Right ventricle myocardium superior (tissue), 1 donor: ENCODE data around the gene MIX23. TPM values are rescaled to one million over a fixed set of nuclear protein-coding genes. Genes with fewer than 3 reads are reported as not detected.
A peak's percentile ranks its signal among the peaks of the same experiment; 100 is the strongest.

Source experiments
- ATAC-seq: fragments of 200-7000 bp; cut with Tn5 transposase; one replicate; pipeline ENCODE4 v1.9.1; 2020; ENCODE audit warnings: mild to moderate bottlenecking; ENCODE audit not compliant: poor library complexity
- DNase-seq: peaks from one replicate; pipeline ENCODE4 v3.0.0-alpha.2; 2020
- intact Hi-C: fragments of 100-400 bp; cut with DNase I; formaldehyde crosslinking; loops from one replicate; pipeline ENCODE4 v1.11.2; 2022
- total RNA-seq: library from RNA; stranded (reverse); fragmentation: NEBNext Ultra II Directional; extraction: Animal tissue kit (Norgen Biotek cat#: 25700); gene quantifications from one replicate; pipeline ENCODE4 v1.2.1, GENCODE V29; 2021
- donor health status: DM: no; HTN: yes; CAD: no; lungs with severe emphysema.

The MIX23 gene
- total RNA-seq, 1 donor from 2014 or later, result 25.0 TPM

GRCh38 chr3:122357828-122358702 lies 25.0 kb downstream of the MIX23 start:
- DNase-seq (no peak), ATAC-seq (no peak)
- intact Hi-C loops, result no loop called here

GRCh38 chr3:122356402-122356801 lies 26.6 kb downstream of the MIX23 start:
- DNase-seq, result peak; percentile 48
- ATAC-seq, result peak; percentile 41
- intact Hi-C loops, result no loop called here

GRCh38 chr3:122355612-122356011 lies 27.4 kb downstream of the MIX23 start:
- no peak for ATAC-seq
- intact Hi-C loops, result no loop called here

GRCh38 chr3:122353893-122354401 lies 29.1 kb downstream of the MIX23 start:
- intact Hi-C loops, result no loop called here
- no peak for ATAC-seq

More at GRCh38 chr3:122355612-122356011, 27.4 kb downstream of the MIX23 start:
- DNase-seq, result no peak

GRCh38 chr3:122353215-122353614 lies 29.8 kb downstream of the MIX23 start:
- ATAC-seq, result no peak
- intact Hi-C loops, result no loop called here
- no peak for DNase-seq

More at GRCh38 chr3:122353893-122354401, 29.1 kb downstream of the MIX23 start:
- DNase-seq, result no peak

- DNase-seq, result no peak
- no peak for ATAC-seq
- intact Hi-C loops, result no loop called here
Measured at GRCh38 chr3:122351612-122352011, 31.4 kb downstream of the MIX23 start.

- DNase-seq (no peak), ATAC-seq (no peak)
- intact Hi-C loops, result no loop called here
Measured at GRCh38 chr3:122350814-122351418, 32.1 kb downstream of the MIX23 start.

GRCh38 chr3:122349171-122349570 lies 33.9 kb downstream of the MIX23 start:
- ATAC-seq (no peak), DNase-seq (no peak)
- intact Hi-C loops, result no loop called here

GRCh38 chr3:122343654-122344053 lies 39.4 kb downstream of the MIX23 start:
- DNase-seq (no peak), ATAC-seq (no peak)
- intact Hi-C loops, result no loop called here

- intact Hi-C loops, result no loop called here
- DNase-seq (no peak), ATAC-seq (no peak)
Measured at GRCh38 chr3:122342803-122343202, 40.2 kb downstream of the MIX23 start.

GRCh38 chr3:122332551-122332950 lies 50.5 kb downstream of the MIX23 start:
- no peak for ATAC-seq
- DNase-seq, result no peak
- intact Hi-C loops, result no loop called here

GRCh38 chr3:122331886-122332285 lies 51.1 kb downstream of the MIX23 start:
- ATAC-seq, result no peak
- no peak for DNase-seq
- intact Hi-C loops, result no loop called here

- intact Hi-C loops, result no loop called here
- DNase-seq (no peak), ATAC-seq (no peak)
Measured at GRCh38 chr3:122325769-122326168, 57.3 kb downstream of the MIX23 start.

- DNase-seq (no peak), ATAC-seq (no peak)
- intact Hi-C loops, result no loop called here
Measured at GRCh38 chr3:122324871-122325323, 58.1 kb downstream of the MIX23 start, which contains the start of gene CSTA. CSTA (plus strand) TSS chr3:122325248; CDS start chr3:122325293, 45 bp downstream.

GRCh38 chr3:122322095-122323075 lies 60.6 kb downstream of the MIX23 start:
- ATAC-seq (no peak), DNase-seq (no peak)

GRCh38 chr3:122318620-122319019 lies 64.4 kb downstream of the MIX23 start:
- DNase-seq (no peak), ATAC-seq (no peak)
- intact Hi-C loops, result no loop called here

More at GRCh38 chr3:122322095-122323075, 60.6 kb downstream of the MIX23 start:
- intact Hi-C loops, result no loop called here

- no peak for DNase-seq
- intact Hi-C loops, result no loop called here
- no peak for ATAC-seq
Measured at GRCh38 chr3:122316368-122316767, 66.7 kb downstream of the MIX23 start.

GRCh38 chr3:122315619-122316018 lies 67.4 kb downstream of the MIX23 start:
- intact Hi-C loops, result no loop called here
- ATAC-seq (no peak), DNase-seq (no peak)
